ENCODE data around the gene ISL2. TPM values are rescaled to one million over a fixed set of nuclear protein-coding genes. Genes with fewer than 3 reads are reported as not detected.

Gene ISL2
- total and polyA plus RNA-seq, 2 of the 13 experiments (the other 11 are each of a cell fraction or from before 2014, with no cell fraction given): 4.3 to 5.1 TPM

DNA sequence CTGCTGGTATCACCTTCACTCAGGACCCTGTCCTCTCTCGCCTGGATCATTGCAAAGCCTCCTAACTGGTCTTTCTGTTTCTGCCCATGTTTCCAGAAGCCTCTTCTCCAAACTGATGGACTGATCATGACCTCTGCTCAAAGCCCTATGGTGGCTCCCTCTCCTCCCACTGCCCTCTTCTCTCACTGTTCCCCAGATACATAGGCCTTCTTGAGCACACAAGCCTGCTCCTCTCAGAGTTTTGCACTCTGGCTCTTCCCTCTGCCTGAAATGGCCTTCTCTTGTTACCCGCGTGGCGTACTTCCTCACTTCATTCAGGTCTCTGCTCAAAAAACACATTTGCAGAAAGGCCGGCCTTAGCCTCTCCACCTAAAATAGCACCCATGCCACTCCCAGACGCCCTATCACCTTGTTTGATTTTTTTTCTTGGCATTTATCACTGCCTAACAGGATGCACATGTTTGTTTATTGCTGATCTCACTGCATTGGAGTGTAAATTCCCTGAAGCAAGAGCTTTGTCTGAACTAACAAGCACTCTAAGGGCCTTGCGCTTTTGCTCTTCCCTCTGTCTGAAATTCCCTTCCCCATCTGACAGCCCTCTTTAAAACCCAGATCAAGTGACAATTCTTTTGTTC lies 23.9 kb upstream of the ISL2 start (continued):
- TF ChIP-seq ZGPAT (CRISPR knock-in tag; IDR thresholded peaks at IDR 0.05): peak; percentile 29; the same call in 1 of the 2 replicates
- no peak for TF ChIP-seq AHR (CRISPR knock-in tag; IDR thresholded peaks at IDR 0.05)
- no peak for TF ChIP-seq ARHGAP35 (CRISPR knock-in tag; IDR thresholded peaks at IDR 0.05; ENCODE audit: borderline replicate concordance)
- TF ChIP-seq ZNF674 (CRISPR knock-in tag; IDR thresholded peaks at IDR 0.05; ENCODE audit: low read depth): no peak
- TF ChIP-seq, protein P1, sequence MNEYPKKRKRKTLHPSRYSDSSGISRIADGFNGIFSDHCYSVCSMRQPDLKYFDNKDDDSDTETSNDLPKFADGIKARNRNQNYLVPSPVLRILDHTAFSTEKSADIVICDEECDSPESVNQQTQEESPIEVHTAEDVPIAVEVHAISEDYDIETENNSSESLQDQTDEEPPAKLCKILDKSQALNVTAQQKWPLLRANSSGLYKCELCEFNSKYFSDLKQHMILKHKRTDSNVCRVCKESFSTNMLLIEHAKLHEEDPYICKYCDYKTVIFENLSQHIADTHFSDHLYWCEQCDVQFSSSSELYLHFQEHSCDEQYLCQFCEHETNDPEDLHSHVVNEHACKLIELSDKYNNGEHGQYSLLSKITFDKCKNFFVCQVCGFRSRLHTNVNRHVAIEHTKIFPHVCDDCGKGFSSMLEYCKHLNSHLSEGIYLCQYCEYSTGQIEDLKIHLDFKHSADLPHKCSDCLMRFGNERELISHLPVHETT (CRISPR knock-in tag; conservative IDR thresholded peaks at IDR 0.05): no peak
- TF ChIP-seq CTCF (CRISPR knock-in tag; IDR thresholded peaks at IDR 0.05): no peak
- TF ChIP-seq ZNF317 (CRISPR knock-in tag; IDR thresholded peaks at IDR 0.05): no peak
- TF ChIP-seq, protein P2, sequence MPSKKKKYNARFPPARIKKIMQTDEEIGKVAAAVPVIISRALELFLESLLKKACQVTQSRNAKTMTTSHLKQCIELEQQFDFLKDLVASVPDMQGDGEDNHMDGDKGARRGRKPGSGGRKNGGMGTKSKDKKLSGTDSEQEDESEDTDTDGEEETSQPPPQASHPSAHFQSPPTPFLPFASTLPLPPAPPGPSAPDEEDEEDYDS (CRISPR knock-in tag; IDR thresholded peaks at IDR 0.05): no peak
- TF ChIP-seq MXI1 (IDR thresholded peaks at IDR 0.05; ENCODE audit: borderline replicate concordance, low read depth, low read length): no peak; the same call in 2 of the 3 replicates
- no peak for TF ChIP-seq ZNF160 (CRISPR knock-in tag; IDR thresholded peaks at IDR 0.05)
- no peak for TF ChIP-seq ZNF556 (CRISPR knock-in tag; IDR thresholded peaks at IDR 0.05; ENCODE audit: borderline replicate concordance)
- TF ChIP-seq MIER3 (CRISPR knock-in tag; IDR thresholded peaks at IDR 0.05; ENCODE audit: borderline replicate concordance): no peak
- no peak for TF ChIP-seq SNAPC2 (CRISPR knock-in tag; IDR thresholded peaks at IDR 0.05)
- TF ChIP-seq ATRX (CRISPR knock-in tag; IDR thresholded peaks at IDR 0.05; ENCODE audit: borderline replicate concordance): no peak
- TF ChIP-seq KDM3A (CRISPR knock-in tag; IDR thresholded peaks at IDR 0.05; ENCODE audit: low read depth): no peak
- no peak for TF ChIP-seq NR2C2 (CRISPR knock-in tag; IDR thresholded peaks at IDR 0.05; ENCODE audit: borderline replicate concordance)
- TF ChIP-seq ZNF790 (CRISPR knock-in tag; IDR thresholded peaks at IDR 0.05; ENCODE audit: borderline replicate concordance): no peak
- no peak for TF ChIP-seq ZNF616 (CRISPR knock-in tag; IDR thresholded peaks at IDR 0.05; ENCODE audit: low read depth)
- TF ChIP-seq ZNF777 (CRISPR knock-in tag; IDR thresholded peaks at IDR 0.05): no peak
- TF ChIP-seq SMAD9 (CRISPR knock-in tag; IDR thresholded peaks at IDR 0.05): no peak
- no peak for TF ChIP-seq ZNF446 (CRISPR knock-in tag; IDR thresholded peaks at IDR 0.05)
- TF ChIP-seq MBNL3 (CRISPR knock-in tag; conservative IDR thresholded peaks at IDR 0.05): no peak
- TF ChIP-seq RFXANK (CRISPR knock-in tag; IDR thresholded peaks at IDR 0.05): no peak
- TF ChIP-seq TBL1XR1 (IDR thresholded peaks at IDR 0.05; ENCODE audit: borderline replicate concordance, low read length, partially characterized antibody): no peak
- TF ChIP-seq REL (CRISPR knock-in tag; conservative IDR thresholded peaks at IDR 0.05): no peak
- TF ChIP-seq BHLHE40 (IDR thresholded peaks at IDR 0.05; ENCODE audit: low read length): no peak
- TF ChIP-seq KLF9 (CRISPR knock-in tag; IDR thresholded peaks at IDR 0.05; ENCODE audit: low read depth): no peak
- no peak for TF ChIP-seq ZZZ3 (CRISPR knock-in tag; IDR thresholded peaks at IDR 0.05; ENCODE audit: borderline replicate concordance)
- TF ChIP-seq SIX1 (CRISPR knock-in tag; IDR thresholded peaks at IDR 0.05; ENCODE audit: borderline replicate concordance): no peak
